Lower leg skin (tissue), 3 donors: Measurements from ENCODE around the gene GRM7.

Experiments used
- CTCF ChIP-seq, 3 donors: fragments of 450-650 bp; IDR thresholded peaks; one replicate each; pipeline ENCODE4 v1.5.1; 2016; ENCODE audit warnings: antibody characterized with exemption in 3 of 3, mild to moderate bottlenecking in 3 of 3, moderate library complexity in 2 of 3
- POLR2A ChIP-seq, 2 donors: fragments of 450-650 bp; IDR thresholded peaks; one replicate each; pipeline ENCODE4 v1.6.1; 2016 to 2017; ENCODE audit warnings: antibody characterized with exemption in 2 of 2, mild to moderate bottlenecking in 1 of 2, moderate library complexity in 1 of 2

- TF ChIP-seq CTCF (IDR thresholded peaks at IDR 0.05) (no peak), POLR2A (IDR thresholded peaks at IDR 0.05) (no peak)
These were observed 716.6 kb downstream of the GRM7 start for GRCh38 chr3:7577513-7577912.
